ENCODE data around the gene KRTAP9-8.

KRTAP9-8 gene

DNA sequence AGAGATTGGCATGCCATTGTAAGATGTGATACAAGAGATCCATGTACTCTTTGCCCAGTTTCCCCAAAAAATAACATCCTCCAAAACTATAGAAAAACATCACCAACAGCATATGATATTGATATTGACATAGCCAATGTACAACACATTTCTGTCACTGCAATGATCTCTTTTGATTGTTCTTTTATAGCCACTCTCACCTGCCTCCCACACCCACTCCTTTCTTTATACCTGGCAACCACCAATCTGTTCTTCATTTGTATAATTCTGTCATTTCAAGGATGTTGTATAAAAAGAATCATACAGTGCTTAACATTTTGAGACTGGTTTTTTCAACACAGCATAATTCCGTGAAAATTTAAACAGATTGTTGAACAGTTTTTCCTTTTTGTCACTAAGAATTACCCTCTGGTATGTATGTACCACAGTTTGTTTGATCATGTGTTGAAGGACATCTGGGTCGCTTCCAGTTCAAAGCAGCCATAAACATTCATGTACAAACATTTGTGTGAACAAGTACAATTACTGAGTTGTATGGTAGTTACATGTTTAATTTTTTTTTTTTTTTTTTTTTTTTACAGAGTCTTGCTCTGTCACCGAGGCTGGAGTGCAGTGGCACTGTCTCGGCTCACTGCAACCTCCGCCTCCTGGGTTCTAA is 38.2 kb upstream of the KRTAP9-8 start:
- Histone ChIP-seq H3K79me1 (ENCODE audit: low read length) (no peaks in the 10 kb centered on the region), H4K12ac (ENCODE audit: low read depth, low read length) (no peak overlapping the region), H3K27ac (ENCODE audit: low read depth, low read length) (no peak overlapping the region), H2BK120ac (ENCODE audit: insufficient read depth, low read length, poor library complexity) (no peak overlapping the region), H3K18ac (ENCODE audit: low read length) (no peak overlapping the region), H3K4ac (ENCODE audit: low read depth, low read length) (no peak overlapping the region), H3K14ac (ENCODE audit: low read length) (no peak overlapping the region), H3K79me2 (ENCODE audit: control insufficient read depth, insufficient read depth, low read length, poor library complexity) (no peaks in the 10 kb centered on the region), H4K8ac (ENCODE audit: low read depth, low read length) (no peak overlapping the region), H2BK5ac (ENCODE audit: low read depth, low read length, poor library complexity) (no peak overlapping the region), H3K4me2 (ENCODE audit: low read length) (no peak overlapping the region), H4K91ac (ENCODE audit: low read depth, low read length) (no peak overlapping the region), H3K36me3 (ENCODE audit: control insufficient read depth in 1 of 2, insufficient read depth in 2 of 2, low read length in 2 of 2) (no peaks in the 10 kb centered on the region), H3K9me3 (ENCODE audit: insufficient read depth, low read depth, low read length) (no peaks in the 10 kb centered on the region), H3K27me3 (ENCODE audit: insufficient read depth, low read length) (no peaks in the 10 kb centered on the region), H3K23ac (ENCODE audit: low read length) (no peak overlapping the region), H2AFZ (ENCODE audit: insufficient read depth, low read length, poor library complexity) (no peak overlapping the region), H3K4me3 (ENCODE audit: low read depth, low read length) (no peak overlapping the region), H3K4me1 (ENCODE audit: control insufficient read depth in 1 of 2, insufficient read depth in 2 of 2, low read length in 2 of 2) (no peaks in the 10 kb centered on the region), H2BK12ac (ENCODE audit: low read length) (no peak overlapping the region), H3K9ac (ENCODE audit: low read length) (no peak overlapping the region), H2AK5ac (ENCODE audit: low read length) (no peak overlapping the region)
- DNase-seq: no peak
- no CpG with 5 or more reads among the region's 5 CpGs for WGBS (ENCODE audit: extremely low coverage, insufficient coverage, insufficient read length)

DNA sequence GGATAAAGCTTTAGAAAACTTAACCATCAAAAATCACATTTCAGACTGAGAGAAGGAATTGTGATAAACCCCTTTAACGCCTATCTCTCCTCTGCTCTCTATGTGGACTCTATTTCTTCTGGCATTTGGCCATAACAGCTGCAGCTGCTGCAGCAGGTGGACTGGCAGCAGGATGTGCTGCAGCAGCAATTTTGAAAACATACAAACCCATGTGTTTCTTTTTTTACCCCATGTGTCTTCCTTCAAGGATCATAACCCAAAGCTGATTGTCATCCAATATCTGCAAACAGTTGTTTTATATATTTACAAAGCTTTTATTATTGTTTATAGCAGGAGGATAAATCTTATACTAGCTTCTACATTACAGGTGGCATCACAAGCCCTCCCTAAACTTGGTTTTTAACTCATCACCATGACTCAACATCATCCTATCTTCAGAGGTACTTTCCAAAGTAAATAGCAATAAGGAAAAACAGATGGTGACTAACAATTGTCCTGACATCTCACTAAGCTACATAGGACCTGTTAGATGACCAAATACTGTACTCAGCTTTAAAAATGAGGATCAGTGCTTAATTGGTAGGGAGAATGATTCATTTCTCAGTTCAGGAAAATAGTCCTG is 25.8 kb upstream of the KRTAP9-8 start:
- Histone ChIP-seq H3K4me2 (ENCODE audit: low read length) (no peak overlapping the region), H4K91ac (ENCODE audit: low read depth, low read length) (no peak overlapping the region), H3K9ac (ENCODE audit: low read length) (peak overlapping the region; percentile 78), H3K79me1 (ENCODE audit: low read length) (no peaks in the 10 kb centered on the region), H3K27ac (ENCODE audit: low read depth, low read length) (no peak overlapping the region), H2AK5ac (ENCODE audit: low read length) (no peak overlapping the region), H2BK12ac (ENCODE audit: low read length) (no peak overlapping the region), H3K4me3 (ENCODE audit: low read depth, low read length) (no peak overlapping the region), H3K4ac (ENCODE audit: low read depth, low read length) (no peak overlapping the region), H3K36me3 (ENCODE audit: control insufficient read depth in 1 of 2, insufficient read depth in 2 of 2, low read length in 2 of 2) (no peaks in the 10 kb centered on the region), H2BK120ac (ENCODE audit: insufficient read depth, low read length, poor library complexity) (no peak overlapping the region), H2BK5ac (ENCODE audit: low read depth, low read length, poor library complexity) (no peak overlapping the region), H3K23ac (ENCODE audit: low read length) (no peak overlapping the region), H3K4me1 (ENCODE audit: control insufficient read depth in 1 of 2, insufficient read depth in 2 of 2, low read length in 2 of 2) (no peaks in the 10 kb centered on the region), H3K18ac (ENCODE audit: low read length) (no peak overlapping the region), H3K9me3 (ENCODE audit: insufficient read depth, low read depth, low read length) (no peaks in the 10 kb centered on the region), H2AFZ (ENCODE audit: insufficient read depth, low read length, poor library complexity) (no peak overlapping the region), H4K12ac (ENCODE audit: low read depth, low read length) (no peak overlapping the region), H3K27me3 (ENCODE audit: insufficient read depth, low read length) (no peaks in the 10 kb centered on the region), H3K79me2 (ENCODE audit: control insufficient read depth, insufficient read depth, low read length, poor library complexity) (no peaks in the 10 kb centered on the region), H3K14ac (ENCODE audit: low read length) (no peak overlapping the region), H4K8ac (ENCODE audit: low read depth, low read length) (no peak overlapping the region)
- no CpG with 5 or more reads among the region's 1 CpG for WGBS (ENCODE audit: extremely low coverage, insufficient coverage, insufficient read length)
- DNase-seq: no peak

- DNase-seq: no peak
Measured at GRCh38 chr17:41212524-41213169, 25.2 kb upstream of the KRTAP9-8 start.

DNA sequence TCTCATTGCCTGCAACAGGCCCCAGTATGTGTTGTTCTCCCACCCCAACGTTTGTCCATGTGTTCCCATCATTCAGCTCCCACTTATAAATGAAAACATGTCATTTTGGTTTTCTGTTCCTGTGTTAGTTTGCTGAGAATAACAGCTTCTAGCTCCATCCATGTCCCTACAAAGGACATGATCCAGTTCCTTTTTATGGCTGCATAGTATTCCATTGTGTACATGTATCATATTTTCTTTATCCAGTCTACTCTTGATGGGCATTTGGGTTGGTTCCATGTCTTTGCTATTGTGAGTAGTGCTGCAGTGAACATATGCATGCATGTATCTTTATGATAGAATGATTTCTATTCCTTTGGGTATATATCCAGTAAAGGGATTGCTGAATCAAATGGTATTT is 22.1 kb upstream of the KRTAP9-8 start:
- Histone ChIP-seq H4K91ac (ENCODE audit: low read depth, low read length) (no peak overlapping the region), H2AK5ac (ENCODE audit: low read length) (no peak overlapping the region), H3K23ac (ENCODE audit: low read length) (no peak overlapping the region), H2BK12ac (ENCODE audit: low read length) (no peak overlapping the region), H4K12ac (ENCODE audit: low read depth, low read length) (no peak overlapping the region), H3K4me1 (ENCODE audit: control insufficient read depth in 1 of 2, insufficient read depth in 2 of 2, low read length in 2 of 2) (no peaks in the 10 kb centered on the region), H2AFZ (ENCODE audit: insufficient read depth, low read length, poor library complexity) (no peak overlapping the region), H3K27me3 (ENCODE audit: insufficient read depth, low read length) (no peaks in the 10 kb centered on the region), H2BK5ac (ENCODE audit: low read depth, low read length, poor library complexity) (no peak overlapping the region), H3K79me2 (ENCODE audit: control insufficient read depth, insufficient read depth, low read length, poor library complexity) (no peaks in the 10 kb centered on the region), H3K9ac (ENCODE audit: low read length) (no peak overlapping the region), H4K8ac (ENCODE audit: low read depth, low read length) (no peak overlapping the region), H3K18ac (ENCODE audit: low read length) (no peak overlapping the region), H3K36me3 (ENCODE audit: control insufficient read depth in 1 of 2, insufficient read depth in 2 of 2, low read length in 2 of 2) (no peaks in the 10 kb centered on the region), H3K9me3 (ENCODE audit: insufficient read depth, low read depth, low read length) (no peaks in the 10 kb centered on the region), H2BK120ac (ENCODE audit: insufficient read depth, low read length, poor library complexity) (no peak overlapping the region), H3K14ac (ENCODE audit: low read length) (no peak overlapping the region), H3K27ac (ENCODE audit: low read depth, low read length) (no peak overlapping the region), H3K79me1 (ENCODE audit: low read length) (no peaks in the 10 kb centered on the region), H3K4ac (ENCODE audit: low read depth, low read length) (no peak overlapping the region), H3K4me2 (ENCODE audit: low read length) (no peak overlapping the region), H3K4me3 (ENCODE audit: low read depth, low read length) (no peak overlapping the region)
- WGBS (ENCODE audit: extremely low coverage, insufficient coverage, insufficient read length): no CpG with 5 or more reads among the region's 1 CpG
- DNase-seq: no peak

More at GRCh38 chr17:41212524-41213169, 25.2 kb upstream of the KRTAP9-8 start:
- peak overlapping the region; percentile 10 for H3K4me3 ChIP-seq (ENCODE audit: low read depth, low read length)
- no peak overlapping the region for H2BK12ac ChIP-seq (ENCODE audit: low read length)
- H3K79me1 ChIP-seq (ENCODE audit: low read length): no peaks in the 10 kb centered on the region
- no peak overlapping the region for H3K27ac ChIP-seq (ENCODE audit: low read depth, low read length)
- no peak overlapping the region for H4K12ac ChIP-seq (ENCODE audit: low read depth, low read length)
- no CpG with 5 or more reads among the region's 7 CpGs for WGBS (ENCODE audit: extremely low coverage, insufficient coverage, insufficient read length)
- H3K18ac ChIP-seq (ENCODE audit: low read length): no peak overlapping the region
- H3K79me2 ChIP-seq (ENCODE audit: control insufficient read depth, insufficient read depth, low read length, poor library complexity): no peaks in the 10 kb centered on the region
- H3K27me3 ChIP-seq (ENCODE audit: insufficient read depth, low read length): no peaks in the 10 kb centered on the region
- H3K9me3 ChIP-seq (ENCODE audit: insufficient read depth, low read depth, low read length): no peaks in the 10 kb centered on the region
- no peak overlapping the region for H3K4me2 ChIP-seq (ENCODE audit: low read length)
- H2AFZ ChIP-seq (ENCODE audit: insufficient read depth, low read length, poor library complexity): no peak overlapping the region
- H4K8ac ChIP-seq (ENCODE audit: low read depth, low read length): no peak overlapping the region
- H3K23ac ChIP-seq (ENCODE audit: low read length): no peak overlapping the region
- H2BK120ac ChIP-seq (ENCODE audit: insufficient read depth, low read length, poor library complexity): no peak overlapping the region
- no peak overlapping the region for H2AK5ac ChIP-seq (ENCODE audit: low read length)
- no peak overlapping the region for H2BK5ac ChIP-seq (ENCODE audit: low read depth, low read length, poor library complexity)
- no peaks in the 10 kb centered on the region for H3K4me1 ChIP-seq (ENCODE audit: control insufficient read depth in 1 of 2, insufficient read depth in 2 of 2, low read length in 2 of 2)
- H3K14ac ChIP-seq (ENCODE audit: low read length): no peak overlapping the region
- no peaks in the 10 kb centered on the region for H3K36me3 ChIP-seq (ENCODE audit: control insufficient read depth in 1 of 2, insufficient read depth in 2 of 2, low read length in 2 of 2)
- no peak overlapping the region for H3K4ac ChIP-seq (ENCODE audit: low read depth, low read length)
- no peak overlapping the region for H4K91ac ChIP-seq (ENCODE audit: low read depth, low read length)
- H3K9ac ChIP-seq (ENCODE audit: low read length): no peak overlapping the region

All from trophoblast cell (in vitro differentiated cells and primary cell).